Stimulated activated CD4-positive, alpha-beta T cell treated with anti-CD3 and anti-CD28 coated beads, TNF-alpha, amount 100 ng/mL, for 4 hours (primary cell): ENCODE results near the gene ANAPC7.
"Not testable (repeated sequence)": the region's sequence is repeated elsewhere in the genome, so short reads cannot be mapped to it uniquely, and the experiment has no call there.

Experiments used
- DNase-seq, 3 experiments: peaks; one replicate each; pipeline ENCODE4 v3.0.0-alpha.2; 2020; ENCODE audit warnings: low read depth in 3 of 3

ANAPC7 gene

GRCh38 chr12:110403146-110403975, at the start of gene ANAPC7:
Gene ANAPC7 (minus strand): TSS chr12:110403708. CDS start chr12:110403627, 81 bp downstream.
- peak; percentile 62 to 77 (median 71) for DNase-seq

GRCh38 chr12:110451263-110451662, 47.8 kb upstream of the ANAPC7 start:
- no peak for DNase-seq

- DNase-seq, result peak; percentile 83 to 89 (median 89)
Observed at GRCh38 chr12:110449799-110450497, 46.4 kb upstream of the ANAPC7 start, which contains the start of gene ARPC3. Gene ARPC3 (minus strand): TSS chr12:110450337. CDS start chr12:110450260, 77 bp downstream.

GRCh38 chr12:110444455-110444854, 40.9 kb upstream of the ANAPC7 start:
- DNase-seq, result no peak

- DNase-seq, result no peak
Observed at GRCh38 chr12:110436231-110436630, 32.7 kb upstream of the ANAPC7 start.

GRCh38 chr12:110431957-110432587, 28.6 kb upstream of the ANAPC7 start:
- DNase-seq, result no peak

GRCh38 chr12:110429676-110430075, 26.2 kb upstream of the ANAPC7 start:
- not testable (repeated sequence) for DNase-seq

GRCh38 chr12:110426406-110426805, 22.9 kb upstream of the ANAPC7 start:
- no peak for DNase-seq

GRCh38 chr12:110424237-110424636, 20.7 kb upstream of the ANAPC7 start:
- no peak for DNase-seq

- no peak for DNase-seq
Observed at GRCh38 chr12:110421701-110422100, 18.2 kb upstream of the ANAPC7 start.

- DNase-seq, result no peak
Observed at GRCh38 chr12:110421159-110421661, 17.7 kb upstream of the ANAPC7 start.

- DNase-seq, result not testable (repeated sequence)
Observed at GRCh38 chr12:110420644-110421043, 17.1 kb upstream of the ANAPC7 start.

- not testable (repeated sequence) for DNase-seq
Observed at GRCh38 chr12:110417113-110417512, 13.6 kb upstream of the ANAPC7 start.

GRCh38 chr12:110410086-110410485, 6.6 kb upstream of the ANAPC7 start:
- not testable (repeated sequence) for DNase-seq

- not testable (repeated sequence) for DNase-seq
Observed at GRCh38 chr12:110405126-110405662, 1.7 kb upstream of the ANAPC7 start.

- peak; percentile 57 to 73 (median 59) for DNase-seq
Observed at GRCh38 chr12:110403976-110404682, 621 bp upstream of the ANAPC7 start.

GRCh38 chr12:110382683-110383082, 20.8 kb downstream of the ANAPC7 start:
- no peak for DNase-seq

- DNase-seq, result no peak
Observed at GRCh38 chr12:110379631-110380030, 23.9 kb downstream of the ANAPC7 start.

- DNase-seq, result no peak
Observed at GRCh38 chr12:110379197-110379596, 24.3 kb downstream of the ANAPC7 start.

- not testable (repeated sequence) for DNase-seq
Observed at GRCh38 chr12:110378131-110378790, 25.2 kb downstream of the ANAPC7 start.
